Gastrocnemius medialis (tissue), 4 donors: ENCODE data around the gene SPOUT1. TPM values are rescaled to one million over a fixed set of nuclear protein-coding genes. Genes with fewer than 3 reads are reported as not detected.

Source experiments
- ATAC-seq, 2 donors: fragments of 150-250 bp; one replicate each; pipeline ENCODE4 v1.9.1; 2016
- DNase-seq, 2 donors: peaks; one replicate each; pipeline ENCODE4 v3.0.0-alpha.2; 2019
- H3K27ac ChIP-seq, 4 donors: fragments of 200-600 bp; sonication (generic); 1 replicate in 1 of 4; 2 replicates in 3 of 4; pipeline ENCODE4 v1.5.1; 2016 to 2018; ENCODE audit warnings: mild to moderate bottlenecking in 2 of 4, moderate library complexity in 1 of 4
- H3K27me3 ChIP-seq, 3 donors: fragments of 200-600 bp; sonication (generic) in 2 of 3; 1 replicate in 1 of 3; 2 replicates in 2 of 3; pipeline versions ENCODE4 v1.5.1 to v1.6.0; 2016 to 2019; ENCODE audit warnings: mild to moderate bottlenecking in 1 of 3, moderate library complexity in 1 of 3
- H3K36me3 ChIP-seq, 2 donors: fragments of 200-600 bp; sonication (generic) in 1 of 2; one replicate each; pipeline ENCODE4 v1.5.1; 2017 to 2018
- H3K4me1 ChIP-seq, 2 donors: fragments of 200-600 bp; sonication (generic) in 1 of 2; one replicate each; pipeline ENCODE4 v1.5.1; 2016 to 2017; ENCODE audit warnings: mild to moderate bottlenecking in 2 of 2
- H3K4me3 ChIP-seq, 4 donors: fragments of 200-600 bp; sonication (generic) in 3 of 4; 1 replicate in 1 of 4; 2 replicates in 3 of 4; pipeline ENCODE4 v1.5.1; 2016 to 2019; ENCODE audit warnings: mild to moderate bottlenecking in 2 of 4
- H3K9me3 ChIP-seq, 3 donors: fragments of 200-600 bp; sonication (generic) in 2 of 3; 1 replicate in 1 of 3; 2 replicates in 2 of 3; pipeline ENCODE4 v1.5.1; 2016 to 2019
- CTCF ChIP-seq, 5 experiments: fragments of 450-650 bp in 3 of 5; fragments of 200-600 bp in 2 of 5; sonication (generic) in 2 of 5; IDR thresholded peaks in 4 of 5; conservative IDR thresholded peaks in 1 of 5; 1 replicate in 4 of 5; 2 replicates in 1 of 5; pipeline ENCODE4 v1.5.1; 2016 to 2019; ENCODE audit warnings: antibody characterized with exemption in 5 of 5, mild to moderate bottlenecking in 3 of 5, moderate library complexity in 3 of 5
- POLR2A ChIP-seq, 2 donors: fragments of 450-650 bp; IDR thresholded peaks; one replicate each; pipeline ENCODE4 v1.6.1; 2017; ENCODE audit warnings: antibody characterized with exemption in 2 of 2, mild to moderate bottlenecking in 2 of 2, moderate library complexity in 2 of 2
- in situ Hi-C, 4 donors: fragments of 200-750 bp; cut with MboI; loops; one replicate each; pipeline versions ENCODE4 v1.15.0 to v1.8.0; 2017; ENCODE audit warnings: low sequenced_read_pairs in 4 of 4
- intact Hi-C: fragments of 100-400 bp; cut with DNase I; formaldehyde crosslinking; loops from one replicate; pipeline ENCODE4 v1.15.1; 2023; ENCODE audit warnings: low total_unique reads
- total RNA-seq, 4 donors: library from RNA; depleted of rRNA; stranded (reverse); fragments of >200 nt; gene quantifications; one replicate each; pipeline versions ENCODE4 v1.1.0 to v1.2.3, GENCODE V29; 2016

The SPOUT1 gene
- total RNA-seq, 4 donors from 2014 or later, result 10.7 to 29.3 (median 14.9) TPM

GRCh38 chr9:128841694-128842492 lies 12.3 kb upstream of the SPOUT1 start:
- intact Hi-C loops, result no loop called here
- DNase-seq (no peak), ATAC-seq (no peak)

GRCh38 chr9:128840524-128840923 lies 10.9 kb upstream of the SPOUT1 start:
- intact Hi-C loops (no loop called here), in situ Hi-C loops (no loop called here)
- no peak overlapping the region for H3K27ac ChIP-seq

More at GRCh38 chr9:128841694-128842492, 12.3 kb upstream of the SPOUT1 start:
- Histone ChIP-seq H3K9me3 (no peaks in the 10 kb centered on the region), H3K4me3 (no peak overlapping the region), H3K4me1 (no peaks in the 10 kb centered on the region), H3K27me3 (no peaks in the 10 kb centered on the region), H3K27ac (no peak overlapping the region), H3K36me3 (peaks cover 0 to 8% of the 10 kb centered on the region in 2 donors)
- TF ChIP-seq CTCF (IDR thresholded peaks at IDR 0.05 in 4 of 5, conservative IDR thresholded peaks at IDR 0.05 in 1 of 5) (no peak), POLR2A (IDR thresholded peaks at IDR 0.05) (no peak)
- in situ Hi-C loops, result no loop called here

DNA sequence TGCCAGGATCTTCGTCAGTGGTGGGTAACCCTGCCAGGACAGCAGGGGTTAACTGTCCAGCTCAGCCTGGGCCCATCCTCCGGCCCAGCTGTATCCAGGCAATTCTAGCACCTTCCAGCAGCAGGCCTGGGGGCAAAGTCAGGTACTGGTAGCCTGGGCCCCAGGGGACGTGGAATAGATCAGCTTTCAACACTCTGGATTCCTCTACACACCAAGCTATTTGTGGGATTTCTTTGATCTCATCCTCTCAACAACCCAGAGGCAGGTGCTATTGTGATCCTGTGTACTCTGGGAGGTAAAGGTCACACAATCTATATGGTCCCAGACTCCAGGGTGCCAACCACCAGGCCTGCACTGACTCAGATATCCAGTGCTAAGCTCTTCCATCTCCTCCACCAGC lies 8.7 kb upstream of the SPOUT1 start:
- no peak for DNase-seq
- TF ChIP-seq CTCF (IDR thresholded peaks at IDR 0.05 in 4 of 5, conservative IDR thresholded peaks at IDR 0.05 in 1 of 5), result no peak
- TF ChIP-seq POLR2A (IDR thresholded peaks at IDR 0.05), result no peak
- in situ Hi-C loops, result no loop called here

More at GRCh38 chr9:128840524-128840923, 10.9 kb upstream of the SPOUT1 start:
- Histone ChIP-seq H3K4me3 (no peak overlapping the region), H3K36me3 (peaks cover 0 to 9% of the 10 kb centered on the region in 2 donors), H3K27me3 (no peaks in the 10 kb centered on the region), H3K9me3 (no peaks in the 10 kb centered on the region), H3K4me1 (no peaks in the 10 kb centered on the region)
- no peak for TF ChIP-seq CTCF (IDR thresholded peaks at IDR 0.05 in 4 of 5, conservative IDR thresholded peaks at IDR 0.05 in 1 of 5)
- TF ChIP-seq POLR2A (IDR thresholded peaks at IDR 0.05), result no peak
- ATAC-seq (no peak), DNase-seq (no peak)

DNA sequence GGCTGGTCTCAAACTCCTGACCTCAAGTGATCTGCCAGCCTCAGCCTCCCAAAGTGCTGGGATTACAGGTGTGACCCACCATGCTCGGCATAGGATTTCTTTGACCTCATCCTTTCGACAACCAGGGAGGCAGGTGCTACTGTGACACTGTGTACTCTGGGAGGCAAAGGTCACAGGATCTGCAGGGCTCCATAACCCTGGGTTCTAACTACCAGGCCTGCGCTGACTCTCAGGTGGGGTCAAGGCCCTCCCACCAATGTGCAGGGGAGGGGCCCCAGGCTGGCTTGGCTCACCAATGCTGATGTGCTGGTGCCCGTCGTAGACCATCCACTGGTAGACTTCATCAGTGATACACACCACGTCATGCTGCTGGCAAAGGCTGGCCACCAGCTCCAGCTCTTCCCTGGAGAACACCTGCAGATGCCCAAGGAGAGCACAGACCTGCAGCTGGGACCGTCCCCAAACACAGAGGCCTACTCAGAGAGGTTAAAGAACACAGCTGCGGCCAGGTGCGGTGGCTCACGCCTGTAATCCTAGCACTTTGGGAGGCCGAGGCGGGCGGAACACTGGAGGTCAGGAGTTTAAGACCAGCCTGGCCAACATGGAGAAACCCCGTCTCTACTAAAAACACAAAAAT lies 7.0 kb upstream of the SPOUT1 start:
- no peak for DNase-seq
- TF ChIP-seq CTCF (IDR thresholded peaks at IDR 0.05 in 4 of 5, conservative IDR thresholded peaks at IDR 0.05 in 1 of 5) (no peak), POLR2A (IDR thresholded peaks at IDR 0.05) (no peak)
- no peak overlapping the region for H3K4me3 ChIP-seq
- no peak for ATAC-seq
- in situ Hi-C loops, result no loop called here
- peaks cover 0 to 15% of the 10 kb centered on the region in 2 donors for H3K36me3 ChIP-seq
- H3K27me3 ChIP-seq, result no peaks in the 10 kb centered on the region
- no peak overlapping the region for H3K27ac ChIP-seq
- no peaks in the 10 kb centered on the region for H3K4me1 ChIP-seq
- no peaks in the 10 kb centered on the region for H3K9me3 ChIP-seq
- intact Hi-C loops, result no loop called here

More for the DNA sequence above, 8.7 kb upstream of the SPOUT1 start:
- no peaks in the 10 kb centered on the region for H3K4me1 ChIP-seq
- no peaks in the 10 kb centered on the region for H3K9me3 ChIP-seq
- no peak overlapping the region for H3K27ac ChIP-seq
- H3K4me3 ChIP-seq, result no peak overlapping the region
- intact Hi-C loops, result no loop called here
- no peak for ATAC-seq
- no peaks in the 10 kb centered on the region for H3K27me3 ChIP-seq
- H3K36me3 ChIP-seq, result peaks cover 0 to 14% of the 10 kb centered on the region in 2 donors
